A172 (cell line): ENCODE data around the gene ZNF793. TPM values are rescaled to one million over a fixed set of nuclear protein-coding genes. Genes with fewer than 3 reads are reported as not detected.

Experiments
- DNase-seq: peaks from one replicate; pipeline ENCODE4 v3.0.0-alpha.2; 2015; ENCODE audit warnings: low spot score
- total RNA-seq: library from RNA; depleted of rRNA; stranded (reverse); fragments of >200 nt; shearing (Covaris generic); gene quantifications from 2 replicates; pipeline ENCODE4 v1.2.3, GENCODE V29; 2014; rRNA removed

Gene ZNF793
- total RNA-seq = 0.26 and 0.41 TPM in 2 replicates

- DNase-seq = peak; percentile 31
Measured at GRCh38 chr19:37506387-37507166, at the start of gene ZNF793. TSS of gene ZNF793 (plus strand) at chr19:37506939. CDS start at chr19:37523440, 16,501 bp downstream.

GRCh38 chr19:37466277-37466797 lies 40.4 kb upstream of the ZNF793 start:
- no peak for DNase-seq

DNA sequence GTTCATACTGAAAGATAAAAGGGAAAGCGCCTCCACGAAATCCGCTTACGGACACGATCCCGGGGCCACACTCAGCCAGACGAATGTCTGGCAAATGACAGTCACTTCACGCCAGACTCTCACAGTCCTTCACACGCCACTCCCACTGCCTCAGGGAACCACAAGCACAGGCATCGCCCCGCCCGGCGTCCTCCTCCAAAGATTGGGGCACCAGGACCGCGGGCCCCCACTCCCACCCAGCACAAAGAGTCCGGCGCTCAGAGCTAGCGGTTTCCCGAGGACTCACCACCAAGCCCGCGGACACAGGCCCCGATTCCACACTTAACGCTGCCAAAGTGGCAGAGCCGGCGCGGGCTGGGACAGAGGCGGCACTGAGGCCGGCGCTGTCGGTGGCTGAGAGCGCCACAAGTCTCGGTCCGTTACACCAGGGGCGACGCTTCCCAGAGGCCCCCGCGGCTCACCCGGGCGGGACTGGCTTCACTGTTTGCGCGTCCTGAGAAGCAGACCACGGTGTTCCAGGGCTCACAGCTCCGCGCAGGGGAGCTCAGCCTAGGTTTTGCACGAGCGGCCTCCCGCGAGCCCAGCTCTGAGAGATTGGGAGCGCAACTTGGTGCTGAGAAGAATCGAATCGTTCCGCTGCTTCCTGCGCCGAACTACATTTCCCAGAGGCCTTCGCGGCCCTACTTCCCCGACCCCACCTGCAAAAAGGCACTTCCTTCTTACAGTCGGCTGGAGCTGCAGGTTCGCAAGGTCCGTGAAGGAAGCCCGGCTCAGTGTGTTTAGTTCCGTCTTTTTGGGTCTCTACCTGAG lies 39.7 kb upstream of the ZNF793 start, which contains the start of gene ZNF569:
TSS of gene ZNF569 (minus strand) at position 647 of the 810 bp plus-strand sequence. CDS start 22,523 bp downstream, outside the sequence.
- DNase-seq = peak; percentile 69

GRCh38 chr19:37467608-37468090 lies 39.1 kb upstream of the ZNF793 start:
- DNase-seq = no peak

DNA sequence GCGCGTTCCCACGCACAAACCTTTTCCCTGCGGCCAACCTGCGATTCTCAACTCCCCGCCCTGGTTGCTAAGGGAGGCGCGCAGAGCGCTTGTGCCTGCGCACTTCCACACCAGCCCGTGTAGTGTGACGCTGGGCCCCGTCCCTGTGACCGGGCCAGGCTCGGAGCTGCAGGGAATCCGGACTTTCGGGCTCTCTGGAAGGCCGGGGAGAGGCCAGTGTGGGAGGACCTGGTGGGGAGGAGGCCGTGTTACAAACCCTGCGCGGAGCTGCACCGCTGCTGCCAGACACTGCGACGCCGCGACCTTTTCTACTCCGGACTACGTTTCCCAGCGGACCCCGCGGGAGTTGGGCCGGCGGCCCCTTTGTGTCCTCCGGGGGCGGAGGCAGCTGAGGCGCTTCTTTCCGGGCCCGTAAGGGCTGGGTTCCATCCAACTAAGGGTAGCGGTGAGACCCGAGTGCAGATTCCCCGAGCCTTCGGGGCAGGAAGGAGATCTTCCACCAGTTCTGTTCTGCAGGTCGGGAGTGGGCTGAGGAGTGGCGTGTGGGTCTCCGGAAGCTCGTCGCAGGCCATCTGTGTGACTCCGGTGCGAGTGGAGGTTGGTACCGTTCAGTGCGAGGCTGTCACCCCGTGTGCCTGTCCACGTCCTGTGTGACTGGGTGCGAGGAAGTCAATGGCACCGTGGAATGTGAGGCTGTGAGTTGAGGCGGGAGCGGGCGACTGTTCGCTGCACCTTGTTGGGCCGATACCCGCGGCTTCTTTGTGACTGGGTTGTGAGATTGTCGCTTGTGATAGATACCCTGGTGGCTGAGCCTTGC lies 37.6 kb upstream of the ZNF793 start, which contains the start of gene ZNF570:
TSS of gene ZNF570 (plus strand) at position 396 of the 817 bp plus-strand sequence. CDS start 999 bp downstream, outside the sequence.
- DNase-seq = no peak

DNA sequence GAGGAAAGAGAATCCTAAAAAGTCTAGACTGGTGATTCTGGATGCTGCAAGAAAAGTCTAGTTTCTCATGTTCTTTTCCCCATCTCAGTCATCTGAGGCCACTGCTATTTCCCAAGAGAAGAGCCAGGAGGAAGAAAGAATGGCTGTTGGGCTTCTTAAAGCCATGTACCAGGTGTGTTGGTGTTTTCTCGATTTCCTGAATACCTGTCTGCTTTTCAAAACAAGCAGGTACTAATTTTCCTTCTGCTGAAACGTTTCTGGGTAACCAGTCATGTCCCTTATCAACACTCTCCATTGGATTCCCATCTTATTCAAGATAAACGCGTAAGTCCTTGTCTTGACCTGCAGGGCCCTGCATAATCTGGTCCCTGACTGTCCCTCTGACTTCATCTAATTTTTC lies 36.5 kb upstream of the ZNF793 start:
- DNase-seq = no peak

DNA sequence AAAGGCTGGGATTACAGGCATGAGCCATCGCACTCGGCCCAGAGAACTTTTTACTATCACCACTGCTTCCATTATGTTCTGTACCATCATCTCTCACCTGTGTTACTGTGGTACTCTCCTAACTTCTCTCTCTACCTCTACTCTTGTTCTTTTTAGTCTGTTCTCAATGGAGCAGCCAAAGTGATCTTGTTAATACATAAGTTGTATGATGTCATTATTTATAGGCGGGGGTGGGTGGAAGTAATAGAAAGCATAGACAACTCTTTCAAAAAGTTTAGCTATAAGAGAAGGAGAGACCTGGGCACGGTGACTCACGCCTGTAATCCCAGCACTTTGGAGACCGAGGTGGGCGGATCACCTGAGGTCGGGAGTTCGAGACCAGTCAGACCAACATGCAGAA lies 34.6 kb upstream of the ZNF793 start:
- DNase-seq = no peak

GRCh38 chr19:37484406-37485168 lies 22.2 kb upstream of the ZNF793 start:
- DNase-seq = no peak

DNA sequence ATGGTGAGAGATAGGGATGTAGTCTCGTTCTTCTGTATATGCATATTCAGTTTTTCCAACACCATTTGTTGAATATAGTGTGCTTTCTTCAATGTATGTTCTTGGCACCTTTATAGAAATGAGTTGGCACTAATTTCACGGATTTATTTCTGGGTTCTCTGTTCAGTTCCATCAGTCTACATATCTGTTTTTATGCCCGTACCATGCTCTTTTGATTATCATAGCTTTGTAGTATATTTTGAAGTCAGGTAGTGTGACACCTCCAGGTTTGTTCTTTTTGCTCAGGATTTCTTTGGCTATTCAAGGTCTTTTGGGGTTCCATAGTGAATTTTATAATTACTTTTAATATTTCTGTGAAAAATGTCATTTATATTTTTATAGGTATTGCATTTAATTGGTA lies 14.5 kb upstream of the ZNF793 start:
- no peak for DNase-seq

DNA sequence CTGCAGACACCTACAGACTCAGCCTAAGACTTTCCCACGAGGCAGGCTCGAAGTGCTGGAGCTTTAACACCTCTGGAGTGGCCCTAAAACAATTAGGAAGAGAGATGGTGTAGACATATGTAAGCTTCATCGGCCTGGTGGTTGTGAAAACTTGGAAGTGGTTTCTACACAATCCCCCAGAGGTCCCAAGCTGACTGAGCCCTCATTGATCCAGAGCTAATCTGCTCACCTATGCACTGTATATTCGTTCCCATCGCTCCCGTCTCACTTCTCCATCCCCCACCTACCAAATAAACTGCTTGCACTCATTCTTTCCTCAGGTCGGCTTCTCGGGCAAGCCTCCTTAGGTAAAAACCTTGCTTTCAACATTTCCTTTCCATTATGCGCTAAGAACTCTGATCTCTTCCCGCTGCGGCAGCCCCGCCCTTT lies 767 bp upstream of the ZNF793 start:
- DNase-seq = no peak

DNA sequence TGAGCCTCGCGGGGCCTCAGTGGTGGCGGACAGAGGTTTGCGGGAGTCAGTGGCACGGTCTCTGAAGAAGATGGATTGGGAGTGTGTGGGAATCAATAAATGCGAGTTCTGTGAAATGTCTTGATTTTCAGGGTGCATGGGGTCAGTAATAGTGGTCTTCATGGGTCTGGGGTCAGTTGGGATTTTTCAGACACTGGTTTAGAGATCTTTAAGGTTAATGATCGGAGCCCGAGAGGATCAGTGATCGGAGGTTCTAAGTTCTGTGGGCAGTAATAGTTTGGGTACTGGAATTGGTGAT lies 377 bp downstream of the ZNF793 start:
- DNase-seq = no peak

- no peak for DNase-seq
Measured at GRCh38 chr19:37511186-37511585, 4.4 kb downstream of the ZNF793 start.

DNA sequence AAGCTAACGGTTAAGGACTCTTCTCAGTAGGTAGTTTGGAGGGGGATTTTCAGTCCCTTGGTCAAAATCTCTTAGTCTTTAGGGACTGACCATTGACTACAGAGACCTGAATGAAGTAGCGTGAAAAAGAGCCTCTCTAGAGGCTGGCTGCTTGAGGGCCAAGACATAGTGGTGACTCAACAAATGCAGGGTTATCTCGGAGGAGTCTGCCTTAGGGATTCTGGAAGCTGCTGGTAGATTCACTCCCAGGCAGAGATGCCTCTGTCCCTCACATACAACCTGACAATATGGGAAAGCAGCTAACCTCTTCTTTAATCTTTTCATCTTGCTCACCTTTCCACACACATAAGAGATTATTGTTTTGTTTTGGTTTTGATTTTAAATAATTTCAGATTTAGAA lies 5.1 kb downstream of the ZNF793 start:
- no peak for DNase-seq

GRCh38 chr19:37513397-37513796 lies 6.7 kb downstream of the ZNF793 start:
- DNase-seq = no peak

GRCh38 chr19:37519890-37520289 lies 13.2 kb downstream of the ZNF793 start:
- peak; percentile 39 for DNase-seq

DNA sequence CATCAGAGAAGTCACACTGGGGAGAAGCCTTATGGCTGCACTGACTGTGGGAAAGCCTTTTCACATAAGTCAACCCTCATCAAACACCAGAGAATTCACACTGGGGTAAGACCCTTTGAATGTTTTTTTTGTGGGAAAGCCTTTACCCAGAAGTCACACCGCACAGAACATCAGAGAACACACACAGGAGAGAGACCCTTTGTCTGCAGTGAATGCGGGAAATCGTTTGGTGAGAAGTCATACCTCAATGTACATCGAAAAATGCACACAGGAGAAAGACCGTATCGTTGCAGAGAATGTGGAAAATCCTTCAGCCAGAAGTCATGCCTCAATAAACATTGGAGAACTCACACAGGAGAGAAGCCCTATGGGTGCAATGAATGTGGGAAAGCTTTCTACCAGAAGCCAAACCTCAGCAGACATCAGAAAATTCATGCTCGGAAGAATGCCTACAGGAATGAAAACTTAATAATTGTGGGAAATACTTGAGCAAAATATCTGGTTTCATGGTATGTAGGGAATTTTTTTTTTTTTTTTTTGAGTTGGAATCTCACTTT lies 30.7 kb downstream of the ZNF793 start:
- DNase-seq = no peak

- no peak for DNase-seq
Measured at GRCh38 chr19:37551129-37551993, 44.6 kb downstream of the ZNF793 start.

DNA sequence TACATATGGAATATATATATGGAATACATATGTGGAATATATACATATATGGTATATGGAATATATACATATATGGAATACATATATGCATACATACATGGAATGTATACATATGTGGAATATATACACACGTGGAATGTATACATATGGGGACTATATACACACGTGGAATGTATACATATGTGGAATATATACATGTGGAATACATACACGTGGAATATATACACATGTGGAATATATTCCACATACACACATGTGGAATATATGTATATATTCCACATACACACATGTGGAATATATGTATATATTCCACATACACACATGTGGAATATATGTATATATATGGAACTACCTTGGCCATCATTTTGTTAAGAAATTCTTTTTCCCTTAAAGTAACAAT lies 56.8 kb downstream of the ZNF793 start:
- DNase-seq = no peak

- no peak for DNase-seq
Measured at GRCh38 chr19:37564624-37565369, 58.1 kb downstream of the ZNF793 start.
